Endothelial cell of umbilical vein (primary cell): ENCODE measurements around the gene EPC2. TPM values are rescaled to one million over a fixed set of nuclear protein-coding genes. Genes with fewer than 3 reads are reported as not detected.

Experiments used
- BruUV-seq: library from RNA; stranded (reverse); fragments of 400-500 nt; replicated peaks from 2 replicates; lab custom pipeline; 2021; lab: Mats Ljungman, UMichigan
- CTCF ChIA-PET: fragments of 300-600, 350-600 bp; sonication (Branson Sonifier 250); formaldehyde crosslinking; loops from one replicate; lab custom pipeline; 2021; ENCODE audit warnings: antibody characterized with exemption, inconsistent platforms; lab: Charles Lee
- POLR2A ChIA-PET: fragments of 300-600, 350-600 bp; sonication (Branson Sonifier 250); formaldehyde crosslinking; loops from one replicate; lab custom pipeline; 2021; ENCODE audit warnings: antibody characterized with exemption, inconsistent platforms; lab: Charles Lee
- DNase-seq: peaks from one replicate; pipeline ENCODE4 v3.0.0-alpha.2; 2011; ENCODE audit warnings: low read depth, low spot score
- FAIRE-seq: peaks from 2 replicates; lab custom pipeline; 2011; peaks lifted over from hg19 to GRCh38; lab: Jason Lieb, UNC
- H2AFZ ChIP-seq: 2 replicates; pipeline ENCODE4 v1.6.0; 2012; ENCODE audit warnings: low read depth, low read length, control low read depth, inconsistent platforms
- H3K27ac ChIP-seq: 2 replicates; pipeline ENCODE4 v1.5.1; 2011; ENCODE audit warnings: low read depth, mild to moderate bottlenecking, control low read depth, low read length, moderate library complexity; ENCODE audit not compliant: insufficient read depth
- H3K27me3 ChIP-seq, 2 experiments: 2 replicates each; pipeline versions ENCODE4 v1.6.0 to v1.6.1; 2011; ENCODE audit warnings: low read length in 2 of 2, mixed read lengths in 1 of 2; ENCODE audit not compliant: control insufficient read depth in 2 of 2, insufficient read depth in 2 of 2
- H3K36me3 ChIP-seq, 2 experiments: 2 replicates in 1 of 2; 3 replicates in 1 of 2; pipeline ENCODE4 v1.5.1; 2011; ENCODE audit warnings: low read length in 2 of 2, mild to moderate bottlenecking in 1 of 2, moderate library complexity in 1 of 2; ENCODE audit not compliant: control insufficient read depth in 2 of 2, insufficient read depth in 2 of 2; ENCODE audit errors: extremely low read depth in 1 of 2
- H3K4me1 ChIP-seq: 3 replicates; pipeline ENCODE4 v1.5.1; 2011; ENCODE audit warnings: mild to moderate bottlenecking, low read length; ENCODE audit not compliant: control insufficient read depth, insufficient read depth; ENCODE audit errors: extremely low read depth
- H3K4me2 ChIP-seq: 2 replicates; pipeline ENCODE4 v1.6.1; 2011; ENCODE audit warnings: low read length, control low read depth, mixed read lengths; ENCODE audit not compliant: insufficient read depth
- H3K4me3 ChIP-seq, 3 experiments: fragments of 200-600 bp in 1 of 3; sonication (generic), shearing (Covaris generic) in 1 of 3; replicated peaks in 1 of 3; 2 replicates each; pipeline ENCODE4 v1.5.1; 2011 to 2016; ENCODE audit warnings: control low read depth in 3 of 3, low read length in 3 of 3, mild to moderate bottlenecking in 2 of 3, inconsistent platforms in 1 of 3, low read depth in 1 of 3, moderate library complexity in 1 of 3; ENCODE audit not compliant: insufficient read depth in 1 of 3
- H3K79me2 ChIP-seq: 2 replicates; pipeline ENCODE4 v1.6.0; 2012; ENCODE audit warnings: low read length, inconsistent platforms; ENCODE audit not compliant: control insufficient read depth, insufficient read depth
- H3K9ac ChIP-seq: replicated peaks from 2 replicates; pipeline ENCODE3; 2011; ENCODE audit warnings: low read length, control low read depth; ENCODE audit not compliant: insufficient read depth; ENCODE audit errors: extremely low read depth
- H3K9me1 ChIP-seq: replicated peaks from 3 replicates; pipeline ENCODE4 v1.6.0; 2011; ENCODE audit warnings: mild to moderate bottlenecking, low read length; ENCODE audit not compliant: control insufficient read depth, insufficient read depth; ENCODE audit errors: extremely low read depth
- H3K9me3 ChIP-seq: replicated peaks from 2 replicates; pipeline ENCODE4 v1.5.1; 2012; ENCODE audit warnings: low read length, inconsistent platforms; ENCODE audit not compliant: control insufficient read depth, insufficient read depth
- H4K20me1 ChIP-seq: replicated peaks from 2 replicates; pipeline ENCODE3; 2011; ENCODE audit warnings: mild to moderate bottlenecking, low read length; ENCODE audit not compliant: control insufficient read depth, insufficient read depth; ENCODE audit errors: extremely low read depth
- CTCF ChIP-seq, 2 donors: IDR thresholded peaks; 1 replicate in 1 of 2; 2 replicates in 1 of 2; pipeline ENCODE4 v1.5.1; 2011; ENCODE audit warnings: low read length in 2 of 2, mild to moderate bottlenecking in 2 of 2, moderate library complexity in 2 of 2, control low read depth in 1 of 2, inconsistent platforms in 1 of 2, low read depth in 1 of 2; ENCODE audit not compliant: insufficient read depth in 1 of 2; ENCODE audit errors: extremely low read depth in 1 of 2
- EZH2 ChIP-seq: IDR thresholded peaks from 2 replicates; pipeline ENCODE4 v1.6.1; 2012; ENCODE audit warnings: borderline replicate concordance, low read depth, mild to moderate bottlenecking, moderate library complexity, low read length, inconsistent platforms; ENCODE audit not compliant: severe bottlenecking
- FOS ChIP-seq: IDR thresholded peaks from 2 replicates; pipeline ENCODE4 v1.6.1; 2011; ENCODE audit warnings: mild to moderate bottlenecking, low read length, moderate library complexity, borderline replicate concordance; ENCODE audit not compliant: insufficient read depth
- GATA2 ChIP-seq: IDR thresholded peaks from 2 replicates; pipeline ENCODE4 v1.7.0; 2011; ENCODE audit warnings: low read depth, mild to moderate bottlenecking, moderate library complexity, mixed read lengths, low read length; ENCODE audit not compliant: insufficient read length, insufficient read depth
- JUN ChIP-seq: IDR thresholded peaks from 2 replicates; pipeline ENCODE4 v1.6.1; 2011; ENCODE audit warnings: borderline replicate concordance, low read depth; ENCODE audit not compliant: insufficient read length, insufficient read depth
- MAX ChIP-seq: IDR thresholded peaks from 2 replicates; pipeline ENCODE4 v1.6.1; 2011; ENCODE audit not compliant: insufficient read depth, insufficient read length
- MYC ChIP-seq: IDR thresholded peaks from one replicate; pipeline ENCODE4 v1.6.1; 2011; ENCODE audit warnings: mild to moderate bottlenecking, low read depth, low read length
- POLR2A ChIP-seq: IDR thresholded peaks from 2 replicates; pipeline ENCODE4 v1.6.1; 2012; ENCODE audit warnings: low read depth, mild to moderate bottlenecking, control low read depth, low read length
- POLR2AphosphoS5 ChIP-seq: IDR thresholded peaks from 2 replicates; pipeline ENCODE4 v1.6.1; 2012; ENCODE audit warnings: low read depth, mild to moderate bottlenecking, control low read depth, low read length, moderate library complexity; ENCODE audit not compliant: insufficient read depth
- dilution Hi-C: fragments of 300-500 bp; cut with MboI; formaldehyde crosslinking; loops from one replicate; pipeline ENCODE4 v1.15.0; 2019; ENCODE audit warnings: low sequenced_read_pairs; ENCODE audit not compliant: extremely low pct_ligation_motif_present
- intact Hi-C: fragments of 100-400 bp; cut with micrococcal nuclease; formaldehyde crosslinking; loops from one replicate; pipeline ENCODE4 v1.10.0; 2022
- polyA plus RNA-seq, 4 experiments: library from polyadenylated mRNA; depleted of rRNA in 3 of 4; stranded (reverse) in 3 of 4; unstranded in 1 of 4; fragments of >200 nt; gene quantifications; 2 replicates each; pipeline versions ENCODE4 v1.2.1 to v1.2.3, GENCODE V29; 2011 to 2012; ENCODE audit warnings: missing spikeins in 1 of 4
- total RNA-seq: library from RNA; stranded (reverse); gene quantifications from 2 replicates; pipeline ENCODE4 v1.2.3, GENCODE V29; 2021

The EPC2 gene
- total and polyA plus RNA-seq, 2 donors (not counting 3 experiments of a cell fraction or from before 2014, with no cell fraction given) = 15.1 to 25.2 TPM

GRCh38 chr2:148670773-148671172 is 26.2 kb downstream of the EPC2 start:
- intact Hi-C loops (no loop called here), dilution Hi-C loops (no loop called here)
- POLR2A ChIA-PET = no interaction called here
- H3K36me3 ChIP-seq = no peaks in the 10 kb centered on the region
- H3K4me3 ChIP-seq = no peak overlapping the region
- no peak overlapping the region for H3K9ac ChIP-seq
- no peak overlapping the region for H3K4me2 ChIP-seq
- H3K9me1 ChIP-seq = peaks cover 2% of the 10 kb centered on the region
- no peaks in the 10 kb centered on the region for H3K9me3 ChIP-seq
- peaks cover 95% of the 10 kb centered on the region for H3K79me2 ChIP-seq
- peaks cover 33% of the 10 kb centered on the region for H4K20me1 ChIP-seq
- peaks cover 17% of the 10 kb centered on the region for H3K4me1 ChIP-seq
- H3K27me3 ChIP-seq = no peaks in the 10 kb centered on the region
- TF ChIP-seq JUN (no peak), GATA2 (no peak), MYC (no peak), EZH2 (no peak), FOS (no peak), MAX (no peak), POLR2A (no peak), POLR2AphosphoS5 (no peak), CTCF (IDR thresholded peaks at IDR 0.05; ENCODE audit: extremely low read depth in 1 of 2, insufficient read depth in 1 of 2, low read depth in 1 of 2, low read length in 2 of 2) (no peak)
- CTCF ChIA-PET = no interaction called here
- FAIRE-seq (no peak), DNase-seq (no peak)
- BruUV-seq = no TSS peak
- no peak overlapping the region for H3K27ac ChIP-seq
- no peak overlapping the region for H2AFZ ChIP-seq
